ENCODE data around the gene NPAS3.

Gene NPAS3

DNA sequence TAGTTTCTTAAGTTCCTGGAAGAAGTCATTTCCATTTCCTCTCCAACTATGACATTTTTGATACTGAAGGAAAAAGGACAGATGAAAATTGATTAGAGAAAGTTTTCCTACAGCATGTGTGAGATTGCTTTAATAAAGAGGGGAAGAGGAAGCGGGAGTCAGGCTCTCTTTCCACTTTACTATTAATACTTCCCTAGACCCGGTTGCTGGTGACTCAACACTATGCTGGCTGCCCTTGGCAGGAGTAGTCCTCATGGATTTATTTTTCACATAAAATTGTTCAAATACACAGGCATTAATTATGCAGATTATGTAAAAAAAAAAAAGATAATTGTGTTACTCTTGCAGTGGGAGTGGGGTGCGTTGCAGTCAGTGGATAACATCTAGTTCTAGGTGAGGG lies 718.8 kb downstream of the NPAS3 start:
- no peak overlapping the region for H3K4me3 ChIP-seq (ENCODE audit: low read depth, low read length)
- no peaks in the 10 kb centered on the region for H3K9me3 ChIP-seq (ENCODE audit: control insufficient read depth, insufficient read depth, low read depth, low read length)
- POLR2A ChIA-PET = no interaction called here
- no peak for TF ChIP-seq MZF1 (tag by site-specific recombination; IDR thresholded peaks at IDR 0.05; ENCODE audit: borderline replicate concordance)
- TF ChIP-seq KLF1 (tag by site-specific recombination; IDR thresholded peaks at IDR 0.05) = no peak
- TF ChIP-seq ZNF768 (tag by site-specific recombination; IDR thresholded peaks at IDR 0.05) = no peak
- TF ChIP-seq, protein P1, sequence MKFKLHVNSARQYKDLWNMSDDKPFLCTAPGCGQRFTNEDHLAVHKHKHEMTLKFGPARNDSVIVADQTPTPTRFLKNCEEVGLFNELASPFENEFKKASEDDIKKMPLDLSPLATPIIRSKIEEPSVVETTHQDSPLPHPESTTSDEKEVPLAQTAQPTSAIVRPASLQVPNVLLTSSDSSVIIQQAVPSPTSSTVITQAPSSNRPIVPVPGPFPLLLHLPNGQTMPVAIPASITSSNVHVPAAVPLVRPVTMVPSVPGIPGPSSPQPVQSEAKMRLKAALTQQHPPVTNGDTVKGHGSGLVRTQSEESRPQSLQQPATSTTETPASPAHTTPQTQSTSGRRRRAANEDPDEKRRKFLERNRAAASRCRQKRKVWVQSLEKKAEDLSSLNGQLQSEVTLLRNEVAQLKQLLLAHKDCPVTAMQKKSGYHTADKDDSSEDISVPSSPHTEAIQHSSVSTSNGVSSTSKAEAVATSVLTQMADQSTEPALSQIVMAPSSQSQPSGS (tag by site-specific recombination; IDR thresholded peaks at IDR 0.05; ENCODE audit: low read depth) = no peak
- TF ChIP-seq, protein P2, sequence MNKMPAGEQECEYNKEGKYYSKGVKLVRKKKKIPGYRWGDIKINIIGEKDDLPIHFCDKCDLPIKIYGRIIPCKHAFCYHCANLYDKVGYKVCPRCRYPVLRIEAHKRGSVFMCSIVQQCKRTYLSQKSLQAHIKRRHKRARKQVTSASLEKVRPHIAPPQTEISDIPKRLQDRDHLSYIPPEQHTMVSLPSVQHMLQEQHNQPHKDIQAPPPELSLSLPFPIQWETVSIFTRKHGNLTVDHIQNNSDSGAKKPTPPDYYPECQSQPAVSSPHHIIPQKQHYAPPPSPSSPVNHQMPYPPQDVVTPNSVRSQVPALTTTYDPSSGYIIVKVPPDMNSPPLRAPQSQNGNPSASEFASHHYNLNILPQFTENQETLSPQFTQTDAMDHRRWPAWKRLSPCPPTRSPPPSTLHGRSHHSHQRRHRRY (tag by site-specific recombination; IDR thresholded peaks at IDR 0.05) = no peak
- CTCF ChIA-PET = no interaction called here
- H3K36me3 ChIP-seq (ENCODE audit: control insufficient read depth in 2 of 2, insufficient read depth in 1 of 2, low read length in 2 of 2) = no peaks in the 10 kb centered on the region
- H3K27ac ChIP-seq (ENCODE audit: extremely low read depth, low read depth, low read length) = no peak overlapping the region
- H3K4me1 ChIP-seq (ENCODE audit: control insufficient read depth, insufficient read depth, low read length) = no peaks in the 10 kb centered on the region

DNA sequence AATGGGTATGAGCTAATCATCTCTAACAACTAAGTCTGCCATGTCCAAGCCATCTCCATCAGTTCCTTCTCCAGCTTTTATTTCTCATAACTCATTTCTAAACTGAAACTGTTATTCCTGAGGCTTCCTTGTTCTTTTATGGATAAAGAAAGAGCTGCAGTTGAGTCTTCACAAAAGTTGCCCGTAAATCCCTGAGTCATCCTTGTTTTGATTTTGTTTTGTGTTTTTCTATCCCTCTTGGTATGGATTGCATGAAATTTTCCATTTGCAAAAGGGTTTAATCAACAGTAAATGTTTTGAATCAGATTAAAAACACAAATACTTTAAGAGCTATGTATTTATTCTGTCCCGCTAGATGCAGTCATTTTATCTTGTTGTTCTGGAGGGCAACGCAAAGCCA lies 721.6 kb downstream of the NPAS3 start:
- Histone ChIP-seq H3K9me3 (ENCODE audit: control insufficient read depth, insufficient read depth, low read depth, low read length) (no peaks in the 10 kb centered on the region), H3K36me3 (ENCODE audit: control insufficient read depth in 2 of 2, insufficient read depth in 1 of 2, low read length in 2 of 2) (no peaks in the 10 kb centered on the region), H3K4me1 (ENCODE audit: control insufficient read depth, insufficient read depth, low read length) (no peaks in the 10 kb centered on the region), H3K27ac (ENCODE audit: extremely low read depth, low read depth, low read length) (no peak overlapping the region), H3K4me3 (ENCODE audit: low read depth, low read length) (no peak overlapping the region)
- ChIA-PET CTCF (interaction anchor here (0.6 to 0.8 kb wide), 2 partner anchors 41 to 132 kb away, joined by 3 read pairs; no protein-coding TSS in a partner anchor), POLR2A (no interaction called here)
- TF ChIP-seq, protein P3, sequence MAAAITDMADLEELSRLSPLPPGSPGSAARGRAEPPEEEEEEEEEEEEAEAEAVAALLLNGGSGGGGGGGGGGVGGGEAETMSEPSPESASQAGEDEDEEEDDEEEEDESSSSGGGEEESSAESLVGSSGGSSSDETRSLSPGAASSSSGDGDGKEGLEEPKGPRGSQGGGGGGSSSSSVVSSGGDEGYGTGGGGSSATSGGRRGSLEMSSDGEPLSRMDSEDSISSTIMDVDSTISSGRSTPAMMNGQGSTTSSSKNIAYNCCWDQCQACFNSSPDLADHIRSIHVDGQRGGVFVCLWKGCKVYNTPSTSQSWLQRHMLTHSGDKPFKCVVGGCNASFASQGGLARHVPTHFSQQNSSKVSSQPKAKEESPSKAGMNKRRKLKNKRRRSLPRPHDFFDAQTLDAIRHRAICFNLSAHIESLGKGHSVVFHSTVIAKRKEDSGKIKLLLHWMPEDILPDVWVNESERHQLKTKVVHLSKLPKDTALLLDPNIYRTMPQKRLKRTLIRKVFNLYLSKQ (tag by site-specific recombination; IDR thresholded peaks at IDR 0.05; ENCODE audit: borderline replicate concordance) = no peak
- TF ChIP-seq BCL11B (tag by site-specific recombination; IDR thresholded peaks at IDR 0.05; ENCODE audit: low read depth) (no peak), ZNF2 (tag by site-specific recombination; IDR thresholded peaks at IDR 0.05) (no peak), ZIC2 (tag by site-specific recombination; IDR thresholded peaks at IDR 0.05) (no peak), ZNF654 (tag by site-specific recombination; IDR thresholded peaks at IDR 0.05; ENCODE audit: low read depth) (no peak), ZNF394 (tag by site-specific recombination; IDR thresholded peaks at IDR 0.05; ENCODE audit: borderline replicate concordance) (no peak)
- TF ChIP-seq, protein P4, sequence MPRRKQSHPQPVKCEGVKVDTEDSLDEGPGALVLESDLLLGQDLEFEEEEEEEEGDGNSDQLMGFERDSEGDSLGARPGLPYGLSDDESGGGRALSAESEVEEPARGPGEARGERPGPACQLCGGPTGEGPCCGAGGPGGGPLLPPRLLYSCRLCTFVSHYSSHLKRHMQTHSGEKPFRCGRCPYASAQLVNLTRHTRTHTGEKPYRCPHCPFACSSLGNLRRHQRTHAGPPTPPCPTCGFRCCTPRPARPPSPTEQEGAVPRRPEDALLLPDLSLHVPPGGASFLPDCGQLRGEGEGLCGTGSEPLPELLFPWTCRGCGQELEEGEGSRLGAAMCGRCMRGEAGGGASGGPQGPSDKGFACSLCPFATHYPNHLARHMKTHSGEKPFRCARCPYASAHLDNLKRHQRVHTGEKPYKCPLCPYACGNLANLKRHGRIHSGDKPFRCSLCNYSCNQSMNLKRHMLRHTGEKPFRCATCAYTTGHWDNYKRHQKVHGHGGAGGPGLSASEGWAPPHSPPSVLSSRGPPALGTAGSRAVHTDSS (tag by site-specific recombination; IDR thresholded peaks at IDR 0.05) = no peak
- TF ChIP-seq, protein P5, sequence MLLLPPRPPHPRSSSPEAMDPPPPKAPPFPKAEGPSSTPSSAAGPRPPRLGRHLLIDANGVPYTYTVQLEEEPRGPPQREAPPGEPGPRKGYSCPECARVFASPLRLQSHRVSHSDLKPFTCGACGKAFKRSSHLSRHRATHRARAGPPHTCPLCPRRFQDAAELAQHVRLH (tag by site-specific recombination; IDR thresholded peaks at IDR 0.05) = no peak
- TF ChIP-seq, protein P6, sequence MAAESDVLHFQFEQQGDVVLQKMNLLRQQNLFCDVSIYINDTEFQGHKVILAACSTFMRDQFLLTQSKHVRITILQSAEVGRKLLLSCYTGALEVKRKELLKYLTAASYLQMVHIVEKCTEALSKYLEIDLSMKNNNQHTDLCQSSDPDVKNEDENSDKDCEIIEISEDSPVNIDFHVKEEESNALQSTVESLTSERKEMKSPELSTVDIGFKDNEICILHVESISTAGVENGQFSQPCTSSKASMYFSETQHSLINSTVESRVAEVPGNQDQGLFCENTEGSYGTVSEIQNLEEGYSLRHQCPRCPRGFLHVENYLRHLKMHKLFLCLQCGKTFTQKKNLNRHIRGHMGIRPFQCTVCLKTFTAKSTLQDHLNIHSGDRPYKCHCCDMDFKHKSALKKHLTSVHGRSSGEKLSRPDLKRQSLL (tag by site-specific recombination; IDR thresholded peaks at IDR 0.05) = no peak

DNA sequence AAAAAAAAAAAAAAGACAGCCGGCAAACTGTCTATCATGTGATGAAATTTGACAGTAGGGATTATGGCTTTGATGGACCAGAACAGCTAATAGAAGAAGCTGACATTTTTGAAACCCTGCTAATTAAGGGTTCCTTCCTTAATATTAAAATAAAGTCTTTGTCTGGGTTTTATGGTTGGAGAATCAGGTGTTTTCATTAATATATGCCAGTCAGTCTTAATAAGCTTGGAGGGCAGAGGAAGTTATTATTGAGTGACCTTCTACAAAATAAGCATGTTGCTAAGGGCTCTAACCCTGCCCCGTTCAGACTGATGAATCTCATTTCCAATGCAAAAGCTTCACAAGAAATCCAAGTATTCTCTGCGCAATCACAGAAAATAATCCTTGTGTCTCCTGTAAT lies 722.4 kb downstream of the NPAS3 start:
- POLR2A ChIA-PET = no interaction called here
- Histone ChIP-seq H3K4me1 (ENCODE audit: control insufficient read depth, insufficient read depth, low read length) (no peaks in the 10 kb centered on the region), H3K4me3 (ENCODE audit: low read depth, low read length) (no peak overlapping the region), H3K36me3 (ENCODE audit: control insufficient read depth in 2 of 2, insufficient read depth in 1 of 2, low read length in 2 of 2) (no peaks in the 10 kb centered on the region), H3K27ac (ENCODE audit: extremely low read depth, low read depth, low read length) (no peak overlapping the region), H3K9me3 (ENCODE audit: control insufficient read depth, insufficient read depth, low read depth, low read length) (no peaks in the 10 kb centered on the region)
- CTCF ChIA-PET = interaction anchor here (0.7 kb wide), 1 partner anchor 10 kb away, joined by 4 read pairs; no protein-coding TSS in a partner anchor
- TF ChIP-seq TCF7L2 (IDR thresholded peaks at IDR 0.05; ENCODE audit: borderline replicate concordance, low read depth, low read length) (no peak), ZFP37 (tag by site-specific recombination; IDR thresholded peaks at IDR 0.05) (no peak), ZSCAN16 (tag by site-specific recombination; IDR thresholded peaks at IDR 0.05) (no peak), ZNF610 (tag by site-specific recombination; IDR thresholded peaks at IDR 0.05; ENCODE audit: borderline replicate concordance) (no peak), TRIM28 (IDR thresholded peaks at IDR 0.05; ENCODE audit: borderline replicate concordance, low read length) (no peak), ZNF561 (tag by site-specific recombination; IDR thresholded peaks at IDR 0.05; ENCODE audit: borderline replicate concordance) (no peak), SETDB1 (IDR thresholded peaks at IDR 0.05; ENCODE audit: insufficient read length, low read length) (no peak), ZBTB7A (tag by site-specific recombination; IDR thresholded peaks at IDR 0.05; ENCODE audit: low read depth) (no peak)
- TF ChIP-seq, protein P7, sequence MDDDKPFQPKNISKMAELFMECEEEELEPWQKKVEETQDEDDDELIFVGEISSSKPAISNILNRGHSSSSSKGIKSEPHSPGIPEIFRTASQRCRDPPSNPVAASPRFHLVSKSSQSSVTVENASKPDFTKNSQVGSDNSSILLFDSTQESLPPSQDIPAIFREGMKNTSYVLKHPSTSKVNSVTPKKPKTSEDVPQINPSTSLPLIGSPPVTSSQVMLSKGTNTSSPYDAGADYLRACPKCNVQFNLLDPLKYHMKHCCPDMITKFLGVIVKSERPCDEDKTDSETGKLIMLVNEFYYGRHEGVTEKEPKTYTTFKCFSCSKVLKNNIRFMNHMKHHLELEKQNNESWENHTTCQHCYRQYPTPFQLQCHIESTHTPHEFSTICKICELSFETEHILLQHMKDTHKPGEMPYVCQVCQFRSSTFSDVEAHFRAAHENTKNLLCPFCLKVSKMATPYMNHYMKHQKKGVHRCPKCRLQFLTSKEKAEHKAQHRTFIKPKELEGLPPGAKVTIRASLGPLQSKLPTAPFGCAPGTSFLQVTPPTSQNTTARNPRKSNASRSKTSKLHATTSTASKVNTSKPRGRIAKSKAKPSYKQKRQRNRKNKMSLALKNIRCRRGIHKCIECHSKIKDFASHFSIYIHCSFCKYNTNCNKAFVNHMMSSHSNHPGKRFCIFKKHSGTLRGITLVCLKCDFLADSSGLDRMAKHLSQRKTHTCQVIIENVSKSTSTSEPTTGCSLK (tag by site-specific recombination; IDR thresholded peaks at IDR 0.05) = no peak
